GM12878 (cell line): ENCODE measurements around the gene FAM162B.

Experiments
- CTCF ChIP-seq, 3 experiments: IDR thresholded peaks in 2 of 3; conservative IDR thresholded peaks in 1 of 3; 2 replicates each; pipeline ENCODE4 v1.5.1; 2011; ENCODE audit warnings: low read depth in 3 of 3, low read length in 3 of 3, mild to moderate bottlenecking in 3 of 3, control low read depth in 2 of 3, moderate library complexity in 2 of 3, inconsistent platforms in 1 of 3, mixed read lengths in 1 of 3; ENCODE audit not compliant: control insufficient read depth in 2 of 3, insufficient read depth in 1 of 3; ENCODE audit errors: extremely low read depth in 1 of 3
- EP300 ChIP-seq, 2 experiments: fragments of 150-350 bp in 1 of 2; IDR thresholded peaks; 2 replicates each; pipeline ENCODE4 v1.6.1; 2011 to 2012; ENCODE audit warnings: low read depth in 2 of 2, low read length in 2 of 2, borderline replicate concordance in 1 of 2, improper control_type of control experiment in 1 of 2, inconsistent platforms in 1 of 2; ENCODE audit not compliant: control insufficient read depth in 1 of 2
- ESRRA ChIP-seq: IDR thresholded peaks from 2 replicates; pipeline ENCODE4 v1.6.1; 2012; ENCODE audit warnings: mild to moderate bottlenecking, low read length, improper control_type of control experiment
- KDM1A ChIP-seq: fragments of 200-600 bp; sonication (generic); IDR thresholded peaks from 2 replicates; pipeline ENCODE4 v1.6.1; 2016; ENCODE audit warnings: borderline replicate concordance
- PBX3 ChIP-seq: IDR thresholded peaks from 2 replicates; pipeline ENCODE4 v1.6.1; 2011; ENCODE audit warnings: mild to moderate bottlenecking, low read depth, low read length, moderate library complexity; ENCODE audit not compliant: insufficient replicate concordance
- POLR2A ChIP-seq: IDR thresholded peaks from 2 replicates; pipeline ENCODE4 v1.6.1; 2011; ENCODE audit warnings: low read depth, mild to moderate bottlenecking, low read length
- SMC3 ChIP-seq: IDR thresholded peaks from 2 replicates; pipeline ENCODE4 v1.6.1; 2011; ENCODE audit warnings: low read length, improper control_type of control experiment, borderline replicate concordance
- SP1 ChIP-seq: IDR thresholded peaks from one replicate; pipeline ENCODE4 v1.6.1; 2011; ENCODE audit warnings: low read depth, low read length
- SPI1 ChIP-seq: IDR thresholded peaks from 2 replicates; pipeline ENCODE4 v1.6.1; 2011; ENCODE audit warnings: low read depth, mild to moderate bottlenecking, low read length, moderate library complexity, borderline replicate concordance; ENCODE audit not compliant: insufficient read depth
- SUZ12 ChIP-seq: fragments of 200-600 bp; sonication (generic); IDR thresholded peaks from one replicate; pipeline ENCODE4 v1.6.1; 2018; ENCODE audit warnings: antibody characterized with exemption, mild to moderate bottlenecking; ENCODE audit not compliant: unreplicated experiment

GRCh38 chr6:116767715-116768114 is 2.2 kb upstream of the FAM162B start:
- TF ChIP-seq POLR2A, result no peak
- no peak for TF ChIP-seq SP1
- no peak for TF ChIP-seq KDM1A
- no peak for TF ChIP-seq SUZ12
- no peak for TF ChIP-seq PBX3
- TF ChIP-seq ESRRA, result no peak
- no peak for TF ChIP-seq EP300 (IDR thresholded peaks at IDR 0.05; ENCODE audit: borderline replicate concordance in 1 of 2, control insufficient read depth in 1 of 2, low read depth in 2 of 2, low read length in 2 of 2)
- TF ChIP-seq SMC3, result no peak
- no peak for TF ChIP-seq CTCF (IDR thresholded peaks at IDR 0.05 in 2 of 3, conservative IDR thresholded peaks at IDR 0.05 in 1 of 3; ENCODE audit: control insufficient read depth in 2 of 3, extremely low read depth in 1 of 3, insufficient read depth in 1 of 3, low read depth in 3 of 3, low read length in 3 of 3)
- no peak for TF ChIP-seq SPI1
